GM19023 (cell line): ENCODE results near the gene ULBP3.
"Not testable (repeated sequence)": the region's sequence is repeated elsewhere in the genome, so short reads cannot be mapped to it uniquely, and the experiment has no call there.

Experiments used
- ATAC-seq: cut with Tn5 transposase; IDR thresholded peaks from one replicate; pipeline ENCODE4 v1.9.1; 2021; ENCODE audit warnings: mild to moderate bottlenecking, moderate library complexity; ENCODE audit not compliant: unreplicated experiment

Gene ULBP3

DNA sequence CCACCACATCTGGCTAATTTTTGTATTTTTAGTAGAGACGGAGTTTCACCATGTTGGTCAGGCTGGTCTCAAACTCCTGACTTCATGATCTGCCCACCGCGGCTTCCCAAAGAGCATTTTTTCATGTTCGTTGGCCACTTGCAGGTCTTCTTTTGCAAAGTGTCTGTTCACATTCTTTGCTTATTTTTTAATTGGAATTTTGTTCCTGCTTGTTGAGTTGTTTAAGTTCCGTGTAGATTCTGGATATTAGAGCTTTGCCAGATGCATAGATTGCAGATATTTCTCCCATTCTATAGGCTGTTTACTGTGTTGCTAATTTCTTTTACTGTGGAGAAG is 51.8 kb downstream of the ULBP3 start:
- not testable (repeated sequence) for ATAC-seq

DNA sequence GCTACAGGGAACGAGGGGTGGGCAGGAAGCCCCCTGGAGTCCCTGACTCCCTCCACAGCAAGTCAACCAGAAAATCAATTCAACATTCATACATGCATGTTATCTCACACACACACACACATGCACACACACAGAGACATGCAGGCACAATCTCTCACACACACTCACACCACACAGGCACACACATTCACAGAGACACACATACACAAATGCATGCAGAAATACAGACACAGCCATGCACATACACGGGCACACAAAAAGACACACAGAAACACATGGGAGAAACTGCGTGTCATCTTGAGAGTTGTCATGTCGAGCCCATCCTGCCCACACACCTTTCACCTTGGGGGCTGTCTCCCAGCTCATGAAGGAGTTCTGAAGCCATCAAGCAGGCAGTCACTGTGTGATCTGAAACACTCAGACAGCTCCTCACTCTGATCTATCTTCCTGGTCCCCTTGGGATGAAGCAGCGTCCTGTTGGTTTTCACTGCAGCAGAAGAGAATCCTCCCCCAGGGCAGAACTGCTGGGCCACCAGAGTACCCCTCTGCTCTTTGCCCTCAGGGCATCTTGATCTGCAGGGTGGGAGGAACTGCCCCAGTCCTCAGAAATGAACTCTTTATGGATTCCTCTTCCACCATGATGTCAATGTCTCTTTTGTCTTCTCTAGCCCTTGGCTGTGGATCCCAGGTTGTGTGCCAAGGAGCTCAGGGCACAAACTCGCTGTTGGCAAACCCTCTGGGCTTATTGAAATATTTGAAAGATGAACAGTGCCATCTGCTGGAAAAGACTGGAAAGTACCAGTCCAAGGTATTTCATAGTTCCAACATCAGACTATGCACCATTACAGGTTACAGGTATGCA is 52.4 kb downstream of the ULBP3 start:
- ATAC-seq: no peak

DNA sequence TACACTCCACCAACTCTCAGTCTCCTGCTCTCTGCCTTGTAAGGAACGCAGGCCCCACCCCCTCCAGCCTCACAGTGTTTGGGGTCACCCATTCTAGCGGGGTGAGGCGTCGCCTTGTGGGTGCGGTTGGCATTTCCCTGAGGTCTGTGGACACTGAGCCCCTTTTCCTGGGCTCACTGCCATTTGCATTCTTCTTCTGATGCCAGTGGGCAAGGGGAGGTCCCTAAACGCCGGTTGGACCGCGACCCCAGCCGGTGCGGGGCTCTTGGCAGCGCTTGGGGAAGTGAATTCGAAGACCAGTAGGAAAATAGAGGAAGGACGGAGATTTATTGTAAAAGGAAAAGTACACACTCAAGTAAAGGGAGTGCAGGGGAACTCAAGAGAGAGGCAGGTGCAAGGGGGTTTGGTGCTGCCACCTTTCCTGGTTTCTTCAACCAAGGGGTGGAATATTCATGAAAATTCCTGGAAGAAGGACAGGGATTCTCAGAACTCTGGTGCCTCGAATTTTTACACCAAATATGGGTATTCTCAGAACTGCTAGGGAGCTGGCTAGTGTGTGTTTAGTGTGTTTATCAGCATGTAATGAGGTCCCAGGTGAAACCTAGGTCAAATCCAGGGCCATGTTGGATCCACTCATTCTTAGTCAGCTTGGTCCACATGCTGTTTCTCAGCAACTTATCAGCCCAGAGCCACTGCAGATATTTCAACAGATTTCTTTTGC is 53.5 kb downstream of the ULBP3 start:
- not testable (repeated sequence) for ATAC-seq

- ATAC-seq: not testable (repeated sequence)
Observed at GRCh38 chr6:150014623-150015280, 54.2 kb downstream of the ULBP3 start.

- not testable (repeated sequence) for ATAC-seq
Observed at GRCh38 chr6:150013785-150014622, 54.9 kb downstream of the ULBP3 start.

GRCh38 chr6:150012846-150013784 is 55.8 kb downstream of the ULBP3 start:
- not testable (repeated sequence) for ATAC-seq
